ENCODE data around the gene RASA2.

DNA sequence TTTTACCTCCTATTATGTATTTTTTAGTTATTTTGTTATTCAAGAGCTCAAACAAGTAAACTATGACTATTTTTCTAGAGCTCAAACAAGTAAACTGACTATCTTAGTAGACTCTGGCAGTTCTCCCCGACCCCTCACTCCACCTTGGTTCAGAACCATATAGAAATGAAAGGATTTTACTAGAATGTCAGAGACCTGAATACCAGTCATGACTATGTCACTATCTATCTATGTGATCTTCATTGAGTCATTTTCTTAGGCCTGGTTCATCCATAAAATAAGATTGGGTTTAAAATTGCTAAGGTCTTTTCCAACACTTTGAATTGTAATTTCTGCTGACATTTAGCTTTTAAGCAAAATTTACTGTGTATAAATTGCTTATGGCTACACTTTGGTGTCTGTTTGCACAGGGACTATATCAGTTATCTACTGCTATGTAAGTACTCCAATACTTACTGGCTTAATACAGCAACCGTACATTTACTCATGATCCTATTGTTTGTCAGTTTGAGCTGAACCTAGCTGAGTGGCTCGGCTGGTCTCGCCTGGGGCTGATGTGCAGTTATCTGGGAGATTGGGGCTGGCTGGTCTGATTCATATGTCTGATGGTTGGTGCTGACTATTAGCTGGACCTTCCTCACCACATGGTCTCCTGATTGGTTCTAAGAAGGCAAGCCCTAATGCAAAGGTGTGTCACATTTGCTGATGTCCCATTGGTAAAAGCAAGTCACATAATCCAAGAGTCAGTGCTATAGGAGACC is 37.0 kb downstream of the RASA2 start:
- TF ChIP-seq, protein P1, sequence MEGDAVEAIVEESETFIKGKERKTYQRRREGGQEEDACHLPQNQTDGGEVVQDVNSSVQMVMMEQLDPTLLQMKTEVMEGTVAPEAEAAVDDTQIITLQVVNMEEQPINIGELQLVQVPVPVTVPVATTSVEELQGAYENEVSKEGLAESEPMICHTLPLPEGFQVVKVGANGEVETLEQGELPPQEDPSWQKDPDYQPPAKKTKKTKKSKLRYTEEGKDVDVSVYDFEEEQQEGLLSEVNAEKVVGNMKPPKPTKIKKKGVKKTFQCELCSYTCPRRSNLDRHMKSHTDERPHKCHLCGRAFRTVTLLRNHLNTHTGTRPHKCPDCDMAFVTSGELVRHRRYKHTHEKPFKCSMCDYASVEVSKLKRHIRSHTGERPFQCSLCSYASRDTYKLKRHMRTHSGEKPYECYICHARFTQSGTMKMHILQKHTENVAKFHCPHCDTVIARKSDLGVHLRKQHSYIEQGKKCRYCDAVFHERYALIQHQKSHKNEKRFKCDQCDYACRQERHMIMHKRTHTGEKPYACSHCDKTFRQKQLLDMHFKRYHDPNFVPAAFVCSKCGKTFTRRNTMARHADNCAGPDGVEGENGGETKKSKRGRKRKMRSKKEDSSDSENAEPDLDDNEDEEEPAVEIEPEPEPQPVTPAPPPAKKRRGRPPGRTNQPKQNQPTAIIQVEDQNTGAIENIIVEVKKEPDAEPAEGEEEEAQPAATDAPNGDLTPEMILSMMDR (IDR thresholded peaks at IDR 0.05; ENCODE audit: low read length) = no peak
- TF ChIP-seq EZH2 (optimal IDR thresholded peaks at IDR 0.05; ENCODE audit: low read depth, low read length) (no peak), EZH2phosphoT487 (IDR thresholded peaks at IDR 0.05; ENCODE audit: low read length) (no peak)
